GM12875 (cell line): ENCODE measurements around the gene TAPT1.
A peak's percentile ranks its signal among the peaks of the same experiment; 100 is the strongest.

Experiments used
- H3K4me3 ChIP-seq: one replicate; pipeline ENCODE4 v1.5.1; 2011; ENCODE audit warnings: low read depth, low read length, control low read depth
- CTCF ChIP-seq: IDR thresholded peaks from 2 replicates; pipeline ENCODE4 v1.5.1; 2011; ENCODE audit warnings: low read depth, mild to moderate bottlenecking, control low read depth, inconsistent platforms, low read length, moderate library complexity, borderline replicate concordance; ENCODE audit not compliant: insufficient read depth

TAPT1 gene

GRCh38 chr4:16213121-16213520 is 13.2 kb downstream of the TAPT1 start:
- TF ChIP-seq CTCF = no peak

GRCh38 chr4:16212138-16212782 is 14.0 kb downstream of the TAPT1 start:
- no peak for TF ChIP-seq CTCF
- no peak overlapping the region for H3K4me3 ChIP-seq

More at GRCh38 chr4:16213121-16213520, 13.2 kb downstream of the TAPT1 start:
- no peak overlapping the region for H3K4me3 ChIP-seq

- no peak overlapping the region for H3K4me3 ChIP-seq
- no peak for TF ChIP-seq CTCF
Measured at GRCh38 chr4:16207409-16207808, 18.9 kb downstream of the TAPT1 start.

GRCh38 chr4:16206848-16207247 is 19.4 kb downstream of the TAPT1 start:
- TF ChIP-seq CTCF = no peak

GRCh38 chr4:16206301-16206700 is 20.0 kb downstream of the TAPT1 start:
- no peak overlapping the region for H3K4me3 ChIP-seq
- TF ChIP-seq CTCF = no peak

More at GRCh38 chr4:16206848-16207247, 19.4 kb downstream of the TAPT1 start:
- H3K4me3 ChIP-seq = no peak overlapping the region

GRCh38 chr4:16205298-16206164 is 20.7 kb downstream of the TAPT1 start:
- no peak overlapping the region for H3K4me3 ChIP-seq
- peak; percentile 68; the same call in 1 of the 2 replicates for TF ChIP-seq CTCF
